HEK293 (cell line): Measurements from ENCODE around the gene HSD11B1.

Experiments
- CTCF ChIP-seq: fragments of 450-650 bp; formaldehyde crosslinking; IDR thresholded peaks from 2 replicates; pipeline ENCODE4 v1.5.1; 2016; ENCODE audit warnings: missing biosample characterization, missing genetic modification characterization
- GLIS2 ChIP-seq: fragments of 450-650 bp; formaldehyde crosslinking; IDR thresholded peaks from 2 replicates; pipeline ENCODE4 v1.5.1; 2016; ENCODE audit warnings: missing biosample characterization, missing genetic modification characterization
- ZBTB1 ChIP-seq: fragments of 450-650 bp; formaldehyde crosslinking; IDR thresholded peaks from 2 replicates; pipeline ENCODE4 v1.5.1; 2016; ENCODE audit warnings: missing biosample characterization, missing genetic modification characterization

DNA sequence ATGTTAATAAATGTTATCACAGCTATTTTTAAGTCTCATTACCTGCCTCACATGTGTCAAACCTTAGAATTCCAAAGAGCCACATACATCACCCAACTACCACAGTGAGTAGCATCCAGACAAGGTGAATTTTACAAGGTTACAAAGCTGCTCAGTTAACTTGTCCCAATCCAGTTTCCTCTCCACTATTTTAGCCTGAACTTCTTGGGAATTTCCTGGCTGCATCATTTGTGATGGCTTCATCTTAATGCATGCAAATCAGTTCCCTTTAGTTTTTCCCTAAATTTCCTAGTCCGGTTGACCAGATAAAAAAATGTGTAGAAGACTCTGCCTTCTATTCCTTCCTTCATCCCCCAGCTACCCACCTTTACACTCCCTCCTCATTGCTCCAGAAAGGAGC is 50.6 kb downstream of the HSD11B1 start:
- no peak for TF ChIP-seq CTCF (tag by site-specific recombination)
- no peak for TF ChIP-seq GLIS2 (tag by site-specific recombination)
- TF ChIP-seq ZBTB1 (tag by site-specific recombination) = no peak
